Esophagus squamous epithelium (tissue), 4 donors: ENCODE data around the gene MAGI1.
"Not testable (repeated sequence)": the region's sequence is repeated elsewhere in the genome, so short reads cannot be mapped to it uniquely, and the experiment has no call there.

ENCODE experiments used
- CTCF ChIP-seq, 6 experiments: fragments of 450-650 bp in 4 of 6; fragments of 200-600 bp in 2 of 6; sonication (generic) in 2 of 6; IDR thresholded peaks; one replicate each; pipeline ENCODE4 v1.5.1; 2016 to 2019; ENCODE audit warnings: antibody characterized with exemption in 6 of 6, mild to moderate bottlenecking in 4 of 6, moderate library complexity in 4 of 6
- POLR2A ChIP-seq, 4 donors: fragments of 450-650 bp; IDR thresholded peaks; one replicate each; pipeline ENCODE4 v1.6.1; 2017; ENCODE audit warnings: antibody characterized with exemption in 4 of 4, mild to moderate bottlenecking in 4 of 4, moderate library complexity in 3 of 4

- not testable (repeated sequence) for TF ChIP-seq CTCF, POLR2A (IDR thresholded peaks at IDR 0.05)
Measured at GRCh38 chr3:65565744-65566143, 473.0 kb downstream of the MAGI1 start.
